NT2/D1 (cell line): Measurements from ENCODE around the gene BABAM2.

Experiments
- SUZ12 ChIP-seq: IDR thresholded peaks from 2 replicates; pipeline ENCODE4 v1.6.1; 2011; ENCODE audit not compliant: insufficient read length, insufficient read depth; ENCODE audit errors: extremely low read depth
- YY1 ChIP-seq: IDR thresholded peaks from 2 replicates; pipeline ENCODE4 v1.6.1; 2011; ENCODE audit not compliant: insufficient read length, insufficient read depth
- ZNF274 ChIP-seq: IDR thresholded peaks from 2 replicates; pipeline ENCODE4 v1.6.1; 2011; ENCODE audit warnings: mild to moderate bottlenecking, low read depth, low read length

- no peak for TF ChIP-seq YY1
- no peak for TF ChIP-seq SUZ12
- TF ChIP-seq ZNF274 = no peak
These were observed 325.8 kb downstream of the BABAM2 start for GRCh38 chr2:28216331-28216730.
